OCI-LY1 (cell line): ENCODE data around the gene CHAT.

Source experiments
- CTCF ChIP-seq: fragments of 200-600 bp; sonication (generic), shearing (Covaris generic); IDR thresholded peaks from 2 replicates; pipeline ENCODE4 v1.5.1; 2017; ENCODE audit warnings: mild to moderate bottlenecking, antibody characterized with exemption, low read length, moderate library complexity, mixed read lengths
- EZH2 ChIP-seq: fragments of 200-600 bp; sonication (generic), shearing (Covaris generic); IDR thresholded peaks from 2 replicates; pipeline ENCODE4 v1.8.0; 2017; ENCODE audit warnings: borderline replicate concordance, mixed run types, mild to moderate bottlenecking, antibody characterized with exemption, low read length, moderate library complexity, mixed read lengths

- no peak for TF ChIP-seq EZH2
- TF ChIP-seq CTCF, result no peak
These were observed 8.9 kb downstream of the CHAT start for GRCh38 chr10:49622426-49623425.
